Transverse colon (tissue), 4 donors: ENCODE results near the gene CDC7. TPM values are rescaled to one million over a fixed set of nuclear protein-coding genes. Genes with fewer than 3 reads are reported as not detected.

Experiments
- DNase-seq: peaks from one replicate; pipeline ENCODE4 v3.0.0-alpha.2; 2019
- H3K27ac ChIP-seq, 4 donors: fragments of 200-600 bp; sonication (generic); 2 replicates each; pipeline ENCODE4 v1.5.1; 2016 to 2018; ENCODE audit warnings: inconsistent platforms in 4 of 4
- H3K27me3 ChIP-seq: fragments of 200-600 bp; sonication (generic); 2 replicates; pipeline ENCODE4 v1.5.1; 2017; ENCODE audit warnings: inconsistent platforms
- H3K36me3 ChIP-seq, 4 donors: fragments of 200-600 bp; sonication (generic); 2 replicates each; pipeline ENCODE4 v1.5.1; 2017 to 2019; ENCODE audit warnings: inconsistent platforms in 4 of 4
- H3K4me1 ChIP-seq, 4 donors: fragments of 200-600 bp; sonication (generic); 2 replicates each; pipeline ENCODE4 v1.5.1; 2017 to 2020; ENCODE audit warnings: inconsistent platforms in 4 of 4
- H3K4me3 ChIP-seq, 4 donors: fragments of 200-600 bp; sonication (generic); 1 replicate in 1 of 4; 2 replicates in 3 of 4; pipeline versions ENCODE4 v1.5.1 to v1.6.1; 2017 to 2019; ENCODE audit warnings: inconsistent platforms in 4 of 4
- H3K9me3 ChIP-seq, 2 donors: fragments of 200-600 bp; sonication (generic); 2 replicates each; pipeline ENCODE4 v1.5.1; 2017 to 2019; ENCODE audit warnings: inconsistent platforms in 2 of 2
- EP300 ChIP-seq: sonication (generic); formaldehyde crosslinking; IDR thresholded peaks from one replicate; pipeline ENCODE4 v1.6.1; 2017; ENCODE audit warnings: antibody characterized with exemption, low read depth
- POLR2A ChIP-seq: fragments of 450-650 bp; IDR thresholded peaks from one replicate; pipeline ENCODE4 v1.6.1; 2016; ENCODE audit warnings: antibody characterized with exemption, mild to moderate bottlenecking, moderate library complexity
- POLR2AphosphoS5 ChIP-seq, 3 donors: sonication (generic); formaldehyde crosslinking; IDR thresholded peaks; one replicate each; pipeline ENCODE4 v1.6.1; 2016; ENCODE audit warnings: antibody characterized with exemption in 3 of 3
- WGBS, 2 donors: methylation state at CpG; one replicate each; pipeline ENCODE4 v1.1.5; 2018; ENCODE audit warnings: low coverage in 1 of 2; 5-methylcytosine and 5-hydroxymethylcytosine counted together
- in situ Hi-C, 4 donors: fragments of 200-750 bp; cut with MboI; loops; one replicate each; pipeline versions ENCODE4 v1.15.0 to v1.15.1; 2017; ENCODE audit warnings: low sequenced_read_pairs in 3 of 4, low pct_ligation_motif_present in 1 of 4, low pct_unique_long_range_greater_than_20kb in 1 of 4
- intact Hi-C: fragments of 100-400 bp; cut with DNase I; formaldehyde crosslinking; loops from one replicate; pipeline ENCODE4 v1.15.1; 2023; ENCODE audit warnings: low total_unique reads
- total RNA-seq, 4 donors: library from RNA; depleted of rRNA; stranded (reverse); fragments of >200 nt; gene quantifications; one replicate each; pipeline ENCODE4 v1.1.0, GENCODE V29; 2016
- TF ChIP-seq, protein P1 (sequence below), 5 experiments: fragments of 200-600 bp in 3 of 5; fragments of 450-650 bp in 2 of 5; sonication (generic) in 3 of 5; IDR thresholded peaks; 1 replicate in 2 of 5; 2 replicates in 3 of 5; pipeline ENCODE4 v1.5.1; 2016 to 2017; ENCODE audit warnings: antibody characterized with exemption in 5 of 5, inconsistent platforms in 3 of 5, mild to moderate bottlenecking in 2 of 5, moderate library complexity in 1 of 5

CDC7 gene
- total RNA-seq, 4 donors from 2014 or later, result 0.68 to 2.8 (median 1.3) TPM; not detected in 1

DNA sequence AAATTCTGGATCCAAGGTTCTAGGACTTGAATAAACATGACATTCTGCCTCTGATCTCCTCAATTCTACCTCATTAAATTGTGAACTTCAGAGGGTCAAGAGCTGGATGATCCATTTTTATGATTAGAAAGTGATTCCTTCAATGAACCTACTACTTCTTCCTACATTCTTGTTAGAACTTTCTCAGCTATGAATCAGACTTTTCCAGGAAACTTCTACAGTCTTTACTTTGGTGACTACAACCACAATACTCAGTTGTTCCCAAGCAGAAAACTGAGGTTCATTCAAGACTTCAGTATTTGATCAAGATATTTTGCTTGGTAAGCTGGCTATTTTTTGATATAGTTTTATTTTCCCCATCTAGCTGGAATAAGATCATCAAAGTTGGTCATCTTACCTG lies 51.4 kb downstream of the CDC7 start:
- intact Hi-C loops, result no loop called here
- no peak overlapping the region for H3K27ac ChIP-seq
- TF ChIP-seq POLR2AphosphoS5 (IDR thresholded peaks at IDR 0.05) (no peak), EP300 (no peak), POLR2A (no peak)
- TF ChIP-seq, protein P1, sequence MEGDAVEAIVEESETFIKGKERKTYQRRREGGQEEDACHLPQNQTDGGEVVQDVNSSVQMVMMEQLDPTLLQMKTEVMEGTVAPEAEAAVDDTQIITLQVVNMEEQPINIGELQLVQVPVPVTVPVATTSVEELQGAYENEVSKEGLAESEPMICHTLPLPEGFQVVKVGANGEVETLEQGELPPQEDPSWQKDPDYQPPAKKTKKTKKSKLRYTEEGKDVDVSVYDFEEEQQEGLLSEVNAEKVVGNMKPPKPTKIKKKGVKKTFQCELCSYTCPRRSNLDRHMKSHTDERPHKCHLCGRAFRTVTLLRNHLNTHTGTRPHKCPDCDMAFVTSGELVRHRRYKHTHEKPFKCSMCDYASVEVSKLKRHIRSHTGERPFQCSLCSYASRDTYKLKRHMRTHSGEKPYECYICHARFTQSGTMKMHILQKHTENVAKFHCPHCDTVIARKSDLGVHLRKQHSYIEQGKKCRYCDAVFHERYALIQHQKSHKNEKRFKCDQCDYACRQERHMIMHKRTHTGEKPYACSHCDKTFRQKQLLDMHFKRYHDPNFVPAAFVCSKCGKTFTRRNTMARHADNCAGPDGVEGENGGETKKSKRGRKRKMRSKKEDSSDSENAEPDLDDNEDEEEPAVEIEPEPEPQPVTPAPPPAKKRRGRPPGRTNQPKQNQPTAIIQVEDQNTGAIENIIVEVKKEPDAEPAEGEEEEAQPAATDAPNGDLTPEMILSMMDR (IDR thresholded peaks at IDR 0.05), result no peak
- H3K36me3 ChIP-seq, result no peaks in the 10 kb centered on the region
- no peaks in the 10 kb centered on the region for H3K27me3 ChIP-seq
- peaks cover 0 to 15% (median 0%) of the 10 kb centered on the region in 4 donors for H3K4me1 ChIP-seq
- no peak for DNase-seq
- in situ Hi-C loops, result no loop called here
- no peaks in the 10 kb centered on the region for H3K9me3 ChIP-seq
- no peak overlapping the region for H3K4me3 ChIP-seq

DNA sequence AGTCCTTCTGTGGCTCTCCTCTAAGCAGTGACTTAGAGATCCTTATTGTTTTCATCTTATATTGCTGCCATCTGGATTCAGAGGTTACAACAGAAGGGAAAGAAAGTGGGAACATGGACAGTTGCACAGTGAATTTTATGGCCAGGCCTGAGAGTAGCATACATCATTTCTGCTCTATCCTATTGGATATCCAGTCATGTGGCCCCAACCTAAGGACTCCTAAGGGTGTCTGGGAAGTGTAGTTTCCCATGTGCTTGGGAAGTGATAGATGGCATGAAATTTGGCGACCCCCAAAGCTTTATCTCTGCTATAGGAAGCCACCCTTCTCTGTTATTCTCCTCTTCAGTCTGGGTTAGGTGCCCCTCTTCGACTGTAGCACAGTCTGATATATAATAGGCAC lies 51.9 kb downstream of the CDC7 start:
- TF ChIP-seq POLR2A, result no peak
- TF ChIP-seq EP300, result no peak
- TF ChIP-seq, protein P1 (IDR thresholded peaks at IDR 0.05), result no peak
- no peak for TF ChIP-seq POLR2AphosphoS5 (IDR thresholded peaks at IDR 0.05)
- no peaks in the 10 kb centered on the region for H3K36me3 ChIP-seq
- H3K27ac ChIP-seq, result no peak overlapping the region
- peaks cover 0 to 15% (median 0%) of the 10 kb centered on the region in 4 donors for H3K4me1 ChIP-seq
- in situ Hi-C loops (no loop called here), intact Hi-C loops (no loop called here)
- H3K9me3 ChIP-seq, result no peaks in the 10 kb centered on the region
- no peak overlapping the region for H3K4me3 ChIP-seq
- 86 to 95% methylated on average over 2 of the region's 2 CpGs for WGBS, 2 donors
- no peak for DNase-seq
- no peaks in the 10 kb centered on the region for H3K27me3 ChIP-seq

GRCh38 chr1:91553177-91553591 lies 52.5 kb downstream of the CDC7 start:
- DNase-seq, result no peak
- no peaks in the 10 kb centered on the region for H3K27me3 ChIP-seq
- intact Hi-C loops, result no loop called here
- no peak overlapping the region for H3K4me3 ChIP-seq
- in situ Hi-C loops, result no loop called here
- peaks cover 0 to 15% (median 0%) of the 10 kb centered on the region in 4 donors for H3K4me1 ChIP-seq
- H3K9me3 ChIP-seq, result no peaks in the 10 kb centered on the region
- TF ChIP-seq, protein P1 (IDR thresholded peaks at IDR 0.05), result no peak
- TF ChIP-seq POLR2AphosphoS5 (IDR thresholded peaks at IDR 0.05) (peak in 1 of 3 donors; percentile 19), EP300 (no peak), POLR2A (no peak)
- no peaks in the 10 kb centered on the region for H3K36me3 ChIP-seq
- no peak overlapping the region for H3K27ac ChIP-seq
- WGBS, 2 donors, result 57 to 86% methylated on average over 1 to 3 of the region's 3 CpGs

DNA sequence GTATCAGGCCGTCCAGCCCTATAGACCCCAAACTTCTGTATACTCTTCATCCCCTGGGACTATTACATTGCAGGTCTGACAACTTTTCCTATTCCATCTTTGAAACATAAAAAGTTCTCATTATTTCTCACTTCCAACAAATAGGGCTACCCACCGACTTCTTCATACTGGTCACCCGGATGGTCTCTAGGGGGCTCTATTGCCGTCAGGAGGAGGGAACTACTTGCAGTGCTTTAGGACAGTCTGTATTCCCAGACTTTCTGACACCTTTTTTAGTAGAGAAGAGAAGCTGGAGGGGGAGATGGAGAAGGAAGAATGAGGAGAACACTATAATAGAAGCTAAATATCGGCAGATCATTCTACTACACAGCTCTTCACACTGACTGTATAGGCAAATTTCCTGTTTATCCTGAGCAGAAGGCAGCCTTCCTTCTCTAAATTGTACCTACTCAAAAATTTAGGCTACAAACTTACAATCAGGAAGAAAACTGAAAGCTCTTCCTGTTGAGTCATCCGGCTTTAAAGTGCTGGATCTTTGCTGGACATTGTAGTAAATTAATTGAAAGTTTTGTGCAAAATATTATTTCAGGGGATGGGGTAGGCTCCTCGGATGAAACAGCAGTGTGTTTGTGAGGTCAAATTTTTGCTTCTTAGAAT lies 54.6 kb downstream of the CDC7 start:
- no peak overlapping the region for H3K4me3 ChIP-seq
- no peaks in the 10 kb centered on the region for H3K27me3 ChIP-seq
- H3K27ac ChIP-seq, result peak overlapping the region in 2 of 4 donors; percentile 22 to 28
- in situ Hi-C loops, result no loop called here
- DNase-seq, result no peak
- WGBS, 2 donors, result 69 to 81% methylated on average over 6 to 7 of the region's 7 CpGs
- no peaks in the 10 kb centered on the region for H3K9me3 ChIP-seq
- TF ChIP-seq EP300 (no peak), POLR2A (no peak), POLR2AphosphoS5 (IDR thresholded peaks at IDR 0.05) (no peak)
- TF ChIP-seq, protein P1 (IDR thresholded peaks at IDR 0.05), result no peak
- intact Hi-C loops, result no loop called here
- H3K36me3 ChIP-seq, result no peaks in the 10 kb centered on the region
- H3K4me1 ChIP-seq, result peaks cover 0 to 32% (median 0%) of the 10 kb centered on the region in 4 donors
